ENCODE data around the gene TUBA3C.

The TUBA3C gene

DNA sequence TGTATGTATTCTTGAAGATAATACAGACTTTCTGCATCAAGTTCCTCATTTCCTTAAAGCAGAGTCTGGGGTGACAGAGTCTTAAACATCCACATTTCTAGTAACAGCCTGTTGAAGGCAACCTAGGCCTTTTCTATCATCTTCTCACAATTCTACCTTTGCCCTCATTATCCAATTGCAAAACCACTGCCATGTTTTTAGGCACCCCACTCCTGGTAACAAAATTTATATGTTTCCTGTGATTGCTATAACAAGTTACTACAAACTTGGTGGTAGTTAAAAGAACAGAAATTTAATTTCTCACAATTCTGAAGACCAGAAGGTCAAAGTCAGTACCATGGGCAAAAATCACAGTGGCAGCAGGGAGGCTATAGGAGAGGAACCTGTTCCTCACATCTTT lies 33.1 kb downstream of the TUBA3C start:
- TF ChIP-seq CTCF (conservative IDR thresholded peaks at IDR 0.05; ENCODE audit: low read depth, low read length): no peak
- no peak overlapping the region for H3K4me3 ChIP-seq (ENCODE audit: low read length)

More for the DNA sequence above, 33.1 kb downstream of the TUBA3C start:
- no peak for DNase-seq (ENCODE audit: low read depth)

Data from retinal pigment epithelial cell (primary cell).